ENCODE measurements around the gene CABLES2.

- no peak for TF ChIP-seq ZFP30 (CRISPR knock-in tag; IDR thresholded peaks at IDR 0.05)
- no peak for TF ChIP-seq ZFP3 (CRISPR knock-in tag; IDR thresholded peaks at IDR 0.05)
- no peak for TF ChIP-seq PATZ1 (CRISPR knock-in tag; IDR thresholded peaks at IDR 0.05; ENCODE audit: borderline replicate concordance)
- TF ChIP-seq POU6F1 (CRISPR knock-in tag; IDR thresholded peaks at IDR 0.05; ENCODE audit: borderline replicate concordance, low read depth): no peak
- no peak for TF ChIP-seq ARNTL (CRISPR knock-in tag; IDR thresholded peaks at IDR 0.05; ENCODE audit: borderline replicate concordance, low read depth)
Observed at GRCh38 chr20:62419759-62420158, 12.7 kb upstream of the CABLES2 start.

Measured in SK-N-SH treated with all-trans-retinoic acid at 6 μM for 48 hours (cell line).